Measurements from ENCODE around the gene ARFGAP1. TPM values are rescaled to one million over a fixed set of nuclear protein-coding genes. Genes with fewer than 3 reads are reported as not detected.
"Not testable (repeated sequence)": the region's sequence is repeated elsewhere in the genome, so short reads cannot be mapped to it uniquely, and the experiment has no call there.

ARFGAP1 gene
- total RNA-seq, 1 donor from 2014 or later: 67.0 TPM

DNA sequence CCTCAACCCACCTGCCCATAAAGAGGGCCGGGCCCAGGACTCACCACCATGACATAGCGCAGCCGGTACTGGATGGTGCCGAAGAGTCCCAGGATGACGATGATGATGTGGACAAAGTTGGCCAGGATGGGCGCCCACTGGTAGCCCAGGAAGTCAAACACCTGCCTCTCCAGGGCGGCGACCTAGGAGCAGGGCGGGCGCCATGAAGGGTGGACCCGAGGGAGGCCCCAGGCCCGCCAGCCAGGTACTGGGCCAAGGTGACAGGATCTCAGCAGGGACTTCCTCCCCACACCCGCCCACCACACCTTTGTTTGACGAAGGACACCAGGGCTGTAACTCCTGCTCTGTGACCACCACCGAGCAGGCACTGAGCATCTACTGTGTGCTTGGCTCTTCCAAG lies 22.7 kb upstream of the ARFGAP1 start:
- intact Hi-C loops (cut with DNase I): no loop called here
- Histone ChIP-seq H3K9me3 (no peaks in the 10 kb centered on the region), H3K4me1 (peaks cover 6% of the 10 kb centered on the region), H3K27me3 (peaks cover 66% of the 10 kb centered on the region), H3K27ac (no peak overlapping the region), H3K36me3 (no peaks in the 10 kb centered on the region), H3K4me3 (no peak overlapping the region)
- DNase-seq: no peak
- TF ChIP-seq, protein P1, sequence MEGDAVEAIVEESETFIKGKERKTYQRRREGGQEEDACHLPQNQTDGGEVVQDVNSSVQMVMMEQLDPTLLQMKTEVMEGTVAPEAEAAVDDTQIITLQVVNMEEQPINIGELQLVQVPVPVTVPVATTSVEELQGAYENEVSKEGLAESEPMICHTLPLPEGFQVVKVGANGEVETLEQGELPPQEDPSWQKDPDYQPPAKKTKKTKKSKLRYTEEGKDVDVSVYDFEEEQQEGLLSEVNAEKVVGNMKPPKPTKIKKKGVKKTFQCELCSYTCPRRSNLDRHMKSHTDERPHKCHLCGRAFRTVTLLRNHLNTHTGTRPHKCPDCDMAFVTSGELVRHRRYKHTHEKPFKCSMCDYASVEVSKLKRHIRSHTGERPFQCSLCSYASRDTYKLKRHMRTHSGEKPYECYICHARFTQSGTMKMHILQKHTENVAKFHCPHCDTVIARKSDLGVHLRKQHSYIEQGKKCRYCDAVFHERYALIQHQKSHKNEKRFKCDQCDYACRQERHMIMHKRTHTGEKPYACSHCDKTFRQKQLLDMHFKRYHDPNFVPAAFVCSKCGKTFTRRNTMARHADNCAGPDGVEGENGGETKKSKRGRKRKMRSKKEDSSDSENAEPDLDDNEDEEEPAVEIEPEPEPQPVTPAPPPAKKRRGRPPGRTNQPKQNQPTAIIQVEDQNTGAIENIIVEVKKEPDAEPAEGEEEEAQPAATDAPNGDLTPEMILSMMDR (IDR thresholded peaks at IDR 0.05): no peak
- ATAC-seq: no peak

DNA sequence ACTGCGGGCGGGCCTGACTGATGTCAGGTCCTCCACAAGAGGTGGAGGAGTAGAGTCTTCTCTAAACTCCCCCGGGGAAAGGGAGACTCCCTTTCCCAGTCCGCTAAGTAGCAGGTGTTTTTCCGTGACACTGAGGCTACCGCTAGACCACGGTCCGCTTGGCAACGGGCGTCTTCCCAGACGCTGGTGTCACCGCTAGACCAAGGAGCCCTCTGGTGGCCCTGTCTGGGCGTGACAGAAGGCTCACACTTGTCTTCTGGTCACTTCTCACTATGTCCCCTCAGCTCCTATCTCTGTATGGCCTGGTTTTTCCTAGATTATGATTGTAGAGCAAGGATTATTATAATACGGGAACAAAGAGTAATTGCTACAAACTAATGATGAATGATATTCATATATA lies 21.3 kb upstream of the ARFGAP1 start:
- peaks cover 80% of the 10 kb centered on the region for H3K27me3 ChIP-seq
- H3K9me3 ChIP-seq; H3K27ac ChIP-seq; H3K36me3 ChIP-seq; DNase-seq; intact Hi-C loops (cut with DNase I); ATAC-seq; H3K4me1 ChIP-seq; H3K4me3 ChIP-seq: not testable (repeated sequence)

DNA sequence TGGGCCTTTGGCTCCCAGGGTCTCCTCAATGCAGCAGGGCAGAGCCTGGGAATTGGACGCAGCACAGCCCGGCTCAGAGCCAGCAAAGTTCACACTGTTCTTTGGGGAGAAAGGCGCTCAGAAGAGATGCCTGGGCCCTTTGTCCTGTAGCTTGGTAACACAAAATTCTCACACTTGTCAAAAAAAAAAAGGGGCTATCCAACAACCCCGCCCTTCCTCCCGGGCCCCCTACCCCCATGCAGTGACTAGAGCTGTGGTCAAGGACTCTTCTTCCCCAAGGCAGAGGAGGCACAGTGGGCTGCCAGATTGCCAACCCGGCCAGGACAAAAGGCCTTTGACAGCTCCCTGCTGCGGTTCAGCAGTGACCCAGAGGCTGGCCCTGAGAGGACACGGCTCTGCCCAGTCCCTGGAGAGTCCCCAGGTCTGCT lies 20.3 kb upstream of the ARFGAP1 start:
- Histone ChIP-seq H3K9me3 (no peaks in the 10 kb centered on the region), H3K4me1 (peaks cover 6% of the 10 kb centered on the region), H3K27me3 (peaks cover 75% of the 10 kb centered on the region), H3K36me3 (no peaks in the 10 kb centered on the region), H3K4me3 (no peak overlapping the region), H3K27ac (no peak overlapping the region)
- TF ChIP-seq, protein P1 (IDR thresholded peaks at IDR 0.05): no peak
- ATAC-seq (no peak), DNase-seq (no peak)
- intact Hi-C loops (cut with DNase I): no loop called here

DNA sequence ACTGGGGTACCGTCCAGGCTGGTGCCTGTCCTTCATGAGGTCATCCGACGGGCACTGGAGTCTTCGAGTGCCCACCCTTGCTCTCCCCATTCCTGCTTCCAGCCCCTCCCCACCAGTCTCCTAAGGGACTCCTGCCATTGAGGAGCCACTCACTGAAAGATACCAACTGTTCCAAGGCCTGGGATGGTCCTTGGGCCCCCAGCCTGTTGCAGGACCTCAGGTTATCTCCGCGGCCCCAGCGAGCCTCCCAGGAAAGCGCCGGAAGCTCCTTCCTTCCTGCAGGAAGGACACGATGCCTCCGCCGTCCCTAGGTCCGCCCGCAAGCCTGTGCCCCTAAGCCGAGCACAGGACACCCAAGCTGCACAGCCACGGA lies 19.6 kb upstream of the ARFGAP1 start:
- ATAC-seq: no peak
- no peak for DNase-seq
- intact Hi-C loops (cut with DNase I): no loop called here
- H3K9me3 ChIP-seq: no peaks in the 10 kb centered on the region
- TF ChIP-seq, protein P1 (IDR thresholded peaks at IDR 0.05): no peak
- H3K4me1 ChIP-seq: peaks cover 6% of the 10 kb centered on the region
- H3K27me3 ChIP-seq: peaks cover 70% of the 10 kb centered on the region
- no peak overlapping the region for H3K4me3 ChIP-seq
- H3K36me3 ChIP-seq: no peaks in the 10 kb centered on the region
- H3K27ac ChIP-seq: no peak overlapping the region

DNA sequence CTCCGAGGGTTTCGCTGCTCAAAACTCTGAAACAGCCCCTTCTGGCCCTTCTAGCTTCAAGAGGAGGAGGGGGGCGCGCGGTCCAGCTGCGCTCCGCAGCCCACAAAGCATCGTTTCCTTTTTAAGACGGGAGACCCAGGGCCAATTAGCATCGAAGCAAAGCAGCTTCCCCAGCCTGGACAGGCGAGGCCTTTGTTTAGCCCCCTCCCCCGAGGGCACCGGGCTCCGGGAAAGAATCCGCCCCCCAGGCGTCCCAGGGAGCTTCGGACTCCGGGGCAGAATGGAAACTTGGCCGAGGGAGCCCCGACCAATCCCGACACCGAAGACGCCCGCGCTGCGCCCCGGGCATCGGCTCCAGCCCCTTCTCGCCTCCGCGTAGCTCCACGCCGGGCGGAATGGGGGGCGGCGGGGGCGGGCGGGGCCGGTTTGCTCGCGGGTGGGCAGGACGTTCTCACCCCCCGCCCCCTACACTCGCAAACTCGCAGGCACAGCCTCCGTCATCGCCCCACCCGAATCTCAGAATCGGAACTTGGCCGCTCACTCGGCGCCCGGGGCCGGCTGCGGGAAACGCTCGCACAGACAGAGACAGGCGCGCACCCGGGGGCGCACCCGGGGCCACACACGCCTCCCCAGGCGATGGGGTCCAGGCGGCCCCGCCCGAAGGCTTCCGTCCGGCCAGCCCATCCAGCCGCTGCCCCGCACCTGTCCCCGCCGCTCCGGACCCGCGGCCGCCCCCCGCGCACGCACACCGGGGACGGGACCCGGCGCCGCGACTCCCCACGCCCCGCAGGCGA lies 19.0 kb upstream of the ARFGAP1 start:
- no peak for DNase-seq
- intact Hi-C loops (cut with DNase I): no loop called here
- no peak for ATAC-seq
- Histone ChIP-seq H3K27ac (no peak overlapping the region), H3K4me3 (no peak overlapping the region), H3K4me1 (peaks cover 6% of the 10 kb centered on the region), H3K27me3 (peaks cover 73% of the 10 kb centered on the region), H3K9me3 (no peaks in the 10 kb centered on the region), H3K36me3 (no peaks in the 10 kb centered on the region)
- TF ChIP-seq, protein P1 (IDR thresholded peaks at IDR 0.05): no peak

DNA sequence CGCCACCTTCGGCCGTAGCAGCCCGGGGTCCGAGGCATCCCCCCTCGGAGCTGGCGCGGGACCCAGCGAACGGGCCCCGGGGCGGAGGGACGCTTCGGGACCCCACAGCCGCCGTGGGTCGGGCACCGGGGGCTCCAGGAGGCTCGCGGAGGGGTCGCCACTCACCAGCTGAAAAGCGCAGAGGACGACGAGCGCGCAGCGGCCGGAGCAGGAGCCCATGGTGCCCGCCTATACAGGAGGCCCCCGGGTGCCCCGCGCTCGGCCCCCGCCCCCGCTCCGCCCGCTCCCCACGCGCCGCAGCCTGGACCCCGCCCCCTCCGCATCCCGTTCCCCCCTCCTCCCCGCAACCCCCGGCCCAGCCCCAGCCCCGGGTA lies 18.4 kb upstream of the ARFGAP1 start, which contains the start of gene NKAIN4:
Gene NKAIN4, minus strand, starts transcription at position 232 of the 374 bp plus-strand sequence. Its CDS starts 13 bp downstream, at position 219.
- ATAC-seq (no peak), DNase-seq (no peak)
- TF ChIP-seq, protein P1 (IDR thresholded peaks at IDR 0.05): no peak
- Histone ChIP-seq H3K4me1 (peaks cover 6% of the 10 kb centered on the region), H3K27me3 (peaks cover 72% of the 10 kb centered on the region), H3K36me3 (no peaks in the 10 kb centered on the region), H3K4me3 (no peak within 1 kb of the TSS), H3K9me3 (no peaks in the 10 kb centered on the region), H3K27ac (no peak within 1 kb of the TSS)
- intact Hi-C loops (cut with DNase I): no loop called here
